HG02938 (cell line): ENCODE results near the gene WWOX.

Experiments used
- ATAC-seq: cut with Tn5 transposase; IDR thresholded peaks from one replicate; pipeline ENCODE4 v1.9.1; 2021; ENCODE audit warnings: mild to moderate bottlenecking, moderate library complexity; ENCODE audit not compliant: unreplicated experiment

WWOX gene

DNA sequence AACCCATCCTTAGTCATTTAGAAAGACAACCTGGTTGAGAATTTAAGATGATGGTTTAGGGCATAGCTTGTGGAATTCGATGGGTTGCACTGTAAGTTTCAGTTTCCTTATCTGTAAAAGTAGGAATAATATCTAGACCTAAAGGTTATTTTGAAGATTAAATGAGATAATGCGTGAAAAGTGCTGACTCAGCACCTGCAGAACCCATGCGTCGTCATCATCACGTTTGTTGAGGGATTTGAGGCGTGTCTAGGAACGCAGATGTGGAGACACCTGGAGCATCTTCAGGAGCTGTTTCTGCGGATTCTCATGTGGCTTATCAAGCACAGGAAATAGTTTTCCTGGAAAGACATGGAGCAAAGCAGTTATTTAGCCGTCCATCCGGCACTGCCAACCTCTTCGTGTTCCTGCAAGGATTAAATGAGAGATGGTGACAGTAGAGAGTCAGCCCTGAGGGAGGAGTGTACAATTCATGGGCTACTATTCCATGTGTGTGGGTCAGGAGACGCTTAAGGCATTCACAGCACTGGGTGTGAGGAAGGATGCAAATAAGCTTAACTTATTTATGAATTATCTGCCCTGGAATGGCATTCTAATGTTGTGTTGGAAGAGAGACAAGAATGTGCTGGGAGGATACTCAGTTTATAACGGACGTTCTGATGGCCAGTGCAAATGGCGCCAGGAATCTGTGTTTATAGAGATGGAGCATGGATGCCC is 965.0 kb downstream of the WWOX start:
- no peak for ATAC-seq

DNA sequence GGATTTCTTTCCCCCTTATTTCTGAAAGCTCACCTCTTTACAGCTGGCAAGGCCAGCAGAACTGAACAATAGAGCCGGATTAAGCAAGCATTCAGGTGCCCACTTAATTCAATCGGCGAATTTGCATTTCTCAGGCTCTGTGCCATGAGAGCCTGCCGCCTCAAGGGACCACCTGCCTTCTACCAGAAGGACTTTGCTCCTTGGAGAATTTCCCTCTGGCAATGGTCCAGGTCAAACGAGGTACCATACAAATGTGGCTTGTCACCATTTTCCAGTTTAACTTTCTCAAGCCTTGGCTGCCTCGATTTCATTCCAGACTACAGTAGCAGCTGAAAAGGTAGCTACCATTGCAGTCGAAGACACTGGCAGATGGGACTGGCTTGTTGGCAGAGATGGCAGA is 967.1 kb downstream of the WWOX start:
- ATAC-seq: no peak

DNA sequence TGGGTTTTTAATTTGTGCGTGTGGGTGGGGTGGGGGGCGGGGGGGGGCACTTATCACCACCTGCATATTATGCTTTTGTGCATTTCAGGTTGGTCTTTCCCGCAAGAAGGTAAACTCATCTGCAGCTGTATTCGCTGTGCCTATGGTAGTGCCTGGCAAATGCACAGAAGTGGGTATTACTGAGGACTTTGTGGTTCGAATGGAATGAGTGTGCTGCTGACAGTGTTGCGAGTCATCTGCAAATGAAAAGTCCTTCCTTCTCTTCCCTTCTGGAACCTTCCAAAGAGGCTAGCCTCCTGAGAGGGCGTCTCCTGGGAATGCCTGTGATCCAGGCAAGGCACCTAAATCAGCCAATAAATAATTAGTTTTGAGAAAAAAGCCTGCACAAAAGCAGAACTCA is 968.1 kb downstream of the WWOX start:
- no peak for ATAC-seq

DNA sequence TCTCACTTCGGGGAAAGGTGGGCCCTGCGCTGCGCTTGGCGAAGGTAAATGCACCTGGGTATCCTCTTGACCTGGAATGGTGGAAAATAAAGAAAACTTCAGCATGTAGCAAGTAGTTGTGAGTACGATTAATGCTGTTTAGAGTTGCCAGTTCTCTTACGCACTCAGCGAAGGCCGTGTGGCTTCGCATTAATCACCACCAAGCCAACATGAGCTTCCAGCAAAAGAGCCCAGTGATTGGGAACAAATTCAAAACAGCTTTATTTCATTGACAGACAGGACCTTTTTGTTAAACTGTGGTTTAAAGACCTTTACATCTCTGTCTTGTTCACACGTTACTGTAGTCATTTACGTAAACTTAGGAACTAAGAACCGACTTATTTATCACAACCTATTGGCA is 969.7 kb downstream of the WWOX start:
- no peak for ATAC-seq

DNA sequence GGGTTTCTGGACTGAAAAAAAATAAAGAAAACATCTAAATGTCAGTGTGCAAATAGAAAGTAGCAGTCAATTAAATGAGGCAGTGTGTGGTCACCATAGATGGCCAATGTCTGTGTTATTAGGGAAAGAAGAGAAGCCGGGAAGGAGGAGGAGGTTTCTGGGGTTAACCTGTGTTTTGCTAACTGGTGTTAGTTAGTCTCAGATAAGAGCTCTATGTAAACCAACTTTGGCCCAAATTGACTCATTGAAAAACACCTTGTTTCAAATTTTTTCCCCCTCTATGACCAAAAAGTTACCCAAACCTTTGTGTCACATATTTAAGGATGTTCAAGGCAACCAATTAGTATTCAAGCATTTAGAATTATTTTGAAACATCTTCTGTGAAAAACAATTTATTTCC is 970.2 kb downstream of the WWOX start:
- no peak for ATAC-seq

DNA sequence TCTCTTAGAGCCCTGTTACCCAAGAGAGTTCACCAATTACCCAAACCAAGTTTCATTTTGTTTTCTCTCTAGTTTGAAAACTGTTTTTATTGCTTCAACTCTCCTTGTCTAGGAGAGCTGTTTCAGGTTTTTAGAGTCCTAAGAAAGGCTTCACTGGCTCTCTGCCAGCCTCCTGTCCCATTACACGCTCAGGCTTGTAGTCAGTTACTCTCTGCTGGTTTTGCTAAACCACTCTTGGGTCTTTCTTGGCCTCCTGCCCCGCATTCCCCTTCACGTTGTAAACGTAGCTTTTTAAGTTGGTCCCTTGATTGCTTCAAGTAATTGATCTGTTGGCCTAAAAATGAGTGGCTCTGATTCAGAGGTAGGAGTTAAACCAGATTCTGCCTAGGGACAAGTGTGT is 972.0 kb downstream of the WWOX start:
- no peak for ATAC-seq

DNA sequence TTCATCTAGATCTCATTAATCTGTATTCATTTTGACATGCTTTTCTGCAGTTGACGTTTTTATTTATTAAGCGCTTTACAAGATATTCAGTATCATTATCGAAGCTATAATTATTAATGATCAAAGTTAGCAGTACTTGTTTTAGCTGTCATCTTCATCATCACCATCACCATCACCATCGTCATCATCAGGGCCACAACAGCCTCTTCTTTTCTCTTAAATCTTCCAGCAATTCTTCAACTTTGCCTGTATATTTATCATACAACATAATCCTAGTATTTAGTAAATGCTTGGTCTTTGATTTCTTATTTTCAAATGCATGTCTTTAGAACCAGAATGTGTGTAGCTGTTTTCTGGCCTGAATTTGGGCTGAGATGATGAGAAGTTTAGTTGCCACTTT is 973.1 kb downstream of the WWOX start:
- ATAC-seq: no peak

DNA sequence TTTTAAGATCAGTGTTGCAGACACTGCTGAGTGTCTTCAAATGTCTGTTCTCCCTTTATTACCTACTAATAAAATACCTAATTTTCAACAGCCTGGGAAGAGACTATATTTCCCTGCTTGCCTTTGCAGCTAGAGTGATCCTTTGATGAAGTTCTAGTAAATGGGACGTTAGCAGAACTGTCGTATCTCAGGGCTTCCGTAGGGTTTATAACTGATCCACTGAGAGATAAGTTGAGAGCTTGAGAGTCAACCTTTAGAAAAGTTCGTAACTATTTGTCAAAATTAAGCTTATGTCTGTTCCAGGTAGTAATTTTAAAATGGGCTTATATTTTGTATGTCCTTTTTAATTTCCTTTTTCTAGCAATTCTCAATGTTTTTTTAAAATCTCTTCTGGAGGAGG is 974.1 kb downstream of the WWOX start:
- ATAC-seq: no peak

DNA sequence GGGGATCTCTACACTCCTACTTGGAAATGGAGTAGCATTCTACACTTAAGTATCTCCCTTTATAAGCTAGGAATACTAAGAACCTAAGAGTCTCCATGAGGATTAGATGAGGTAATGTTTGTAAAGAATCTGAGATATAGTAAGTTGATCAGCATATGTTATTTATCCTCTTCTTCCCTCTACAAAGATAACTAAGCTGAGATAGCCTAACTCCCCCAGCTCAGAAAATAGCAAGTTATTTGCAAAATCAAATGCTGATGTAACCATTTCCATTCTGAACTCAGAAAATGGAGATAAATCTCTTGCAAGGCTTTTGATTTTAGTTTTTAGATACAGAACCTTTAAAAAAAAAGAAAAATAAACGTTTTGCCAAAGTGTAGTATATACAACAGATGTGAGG is 975.1 kb downstream of the WWOX start:
- ATAC-seq: no peak

DNA sequence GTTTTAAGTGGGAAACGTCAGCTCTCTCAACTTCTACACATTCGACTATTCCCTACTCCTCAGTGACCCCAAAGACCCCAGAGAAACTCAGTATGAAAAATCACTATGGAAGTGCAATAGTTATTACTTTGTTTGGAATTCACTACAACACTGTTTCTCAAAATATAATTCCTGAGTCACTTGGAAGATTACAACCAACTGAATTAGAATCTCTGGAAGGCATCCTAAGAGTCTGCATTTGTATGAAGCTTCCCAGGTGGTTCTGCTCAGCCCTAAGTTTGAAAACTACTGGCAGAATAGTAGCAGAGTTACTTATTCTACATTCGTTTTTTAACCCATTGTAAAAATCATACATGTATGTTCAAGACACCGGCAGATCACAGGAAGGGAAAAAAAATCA is 975.5 kb downstream of the WWOX start:
- ATAC-seq: no peak

DNA sequence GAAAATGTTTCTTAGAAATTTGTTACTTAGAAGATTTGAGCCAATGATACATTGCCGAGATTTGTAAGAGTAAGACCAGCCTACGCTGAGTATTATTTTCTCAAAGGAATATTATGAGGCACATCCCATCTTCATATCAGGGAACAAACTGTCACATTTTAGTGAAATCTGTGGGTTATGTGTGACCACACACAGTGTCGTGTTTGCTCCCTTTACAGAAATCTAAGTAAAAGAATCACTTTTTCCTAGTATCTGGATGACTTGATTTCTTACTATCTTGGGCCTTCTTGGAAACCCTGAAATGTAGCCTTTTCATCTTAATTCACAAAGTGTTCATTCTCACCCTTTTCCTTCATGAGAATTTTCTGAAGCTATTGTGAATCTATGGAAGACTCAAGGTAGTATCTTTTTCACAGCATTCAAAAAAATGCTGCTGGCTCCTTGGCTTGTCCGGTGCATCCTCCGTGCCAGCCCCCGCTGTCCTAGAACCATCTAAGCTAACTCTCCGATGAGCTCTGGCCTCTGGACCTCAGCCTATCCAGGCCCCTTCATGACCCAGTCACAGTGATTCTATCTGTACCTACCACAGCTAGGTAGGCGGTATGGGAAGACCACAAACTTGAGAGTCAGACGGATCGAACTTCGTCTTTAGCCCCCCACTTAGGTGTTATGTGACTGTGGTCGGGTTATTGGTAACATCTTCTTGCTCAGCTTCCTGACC is 976.8 kb downstream of the WWOX start:
- ATAC-seq: no peak

DNA sequence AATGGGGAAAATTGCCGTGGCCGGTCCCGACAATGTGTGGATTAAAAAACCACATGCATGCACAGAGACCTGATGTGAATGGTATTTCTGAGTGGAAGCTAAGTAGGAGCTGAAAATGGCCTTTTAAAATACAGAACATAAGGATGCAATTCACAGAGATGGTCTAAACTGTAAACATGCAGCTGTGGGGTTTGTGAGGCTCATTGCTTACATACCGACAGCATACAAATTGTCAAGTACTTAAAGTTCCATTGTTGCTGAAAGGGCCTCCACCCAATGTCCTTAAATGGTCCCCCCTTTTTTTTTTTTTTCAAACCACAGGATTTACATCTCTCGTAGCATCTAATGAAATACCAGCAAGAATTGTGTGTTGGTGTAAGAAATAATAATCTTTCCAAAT is 977.9 kb downstream of the WWOX start:
- no peak for ATAC-seq

DNA sequence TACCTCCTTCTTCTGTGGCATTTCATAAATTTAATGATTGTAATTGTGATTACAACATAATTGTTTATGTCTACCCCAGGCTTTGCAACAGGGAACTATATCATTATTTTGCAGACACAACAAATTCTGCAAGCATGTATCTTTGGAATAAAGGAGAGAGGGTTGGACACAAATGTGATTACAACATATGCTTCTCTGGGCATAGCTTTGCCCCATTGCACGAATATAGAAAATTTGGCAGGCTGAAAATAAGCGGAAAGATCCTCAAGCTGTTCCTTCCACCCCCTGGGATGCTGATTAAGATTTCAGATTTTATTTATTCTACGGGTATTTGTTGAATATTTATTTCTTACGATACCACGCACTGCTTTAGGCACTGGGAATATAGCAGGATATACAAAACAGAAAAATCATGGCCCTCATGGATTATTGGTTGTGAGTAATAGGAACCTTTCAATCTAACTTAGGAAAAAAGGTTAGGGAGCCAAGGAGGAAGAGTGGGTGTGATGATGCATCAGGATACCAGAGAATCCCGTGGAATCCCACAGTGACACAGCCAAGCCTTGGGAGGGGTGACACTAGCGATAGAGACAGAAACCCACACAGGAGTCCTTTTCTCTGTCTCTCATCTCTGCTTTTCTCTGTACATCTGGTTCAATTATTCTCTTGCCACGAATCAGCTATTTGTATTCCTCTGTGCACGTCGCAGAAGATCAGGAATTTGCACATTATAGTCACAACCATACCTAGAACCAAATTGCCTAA is 980.4 kb downstream of the WWOX start:
- ATAC-seq: no peak

DNA sequence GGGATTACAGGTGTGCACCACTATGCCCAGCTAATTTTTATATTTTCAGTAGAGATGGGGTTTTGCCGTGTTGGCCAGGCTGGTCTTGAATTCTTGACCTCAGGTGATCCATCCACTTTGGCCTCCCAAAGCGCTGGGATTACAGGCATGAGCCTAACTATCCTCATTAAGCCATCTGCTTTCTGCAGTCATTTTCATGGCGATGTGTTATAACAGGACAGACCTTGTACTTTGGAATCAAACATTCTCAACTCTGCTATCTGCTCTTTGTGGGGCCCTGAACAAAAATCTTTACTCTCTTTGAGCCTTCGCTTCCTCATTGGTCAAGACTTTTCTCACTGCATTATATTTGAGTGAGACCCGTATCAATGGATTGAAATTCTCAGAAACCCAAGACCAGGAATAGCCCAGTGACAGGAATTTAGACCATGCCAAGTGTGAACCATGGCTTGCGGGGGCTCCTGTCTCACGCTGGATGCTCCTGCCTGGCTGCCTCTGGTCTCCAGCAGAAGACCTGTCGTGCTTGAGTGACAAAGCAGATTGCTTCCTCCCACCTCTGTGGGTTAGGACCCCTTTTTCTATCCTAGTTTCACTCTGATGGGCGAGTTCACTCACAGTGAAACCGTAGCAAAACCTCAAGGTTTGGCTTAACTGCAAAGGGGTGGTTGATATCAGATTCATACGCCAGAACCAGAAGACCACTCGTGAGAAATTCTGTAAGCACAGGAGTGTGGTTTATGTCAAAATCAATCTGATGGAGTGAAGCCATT is 982.0 kb downstream of the WWOX start:
- no peak for ATAC-seq

DNA sequence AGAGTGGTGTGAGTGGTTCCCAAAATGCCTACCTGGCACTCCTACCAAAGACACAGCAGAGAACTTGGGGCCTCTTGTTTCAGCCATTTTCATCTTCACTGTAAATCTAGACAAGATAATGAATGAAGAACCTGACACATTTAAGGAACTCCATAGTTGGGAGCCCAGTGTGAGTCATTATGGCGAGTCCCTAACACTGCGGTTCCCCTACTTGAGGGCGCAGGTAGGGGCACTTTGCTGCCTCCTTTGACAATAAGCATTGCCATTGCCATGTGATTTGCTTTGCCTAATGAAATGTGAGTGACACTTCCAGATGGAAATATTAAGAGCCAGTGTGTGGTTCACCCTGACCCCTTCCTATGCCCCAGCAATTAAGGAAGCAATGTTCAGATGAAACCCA is 983.5 kb downstream of the WWOX start:
- ATAC-seq: no peak

DNA sequence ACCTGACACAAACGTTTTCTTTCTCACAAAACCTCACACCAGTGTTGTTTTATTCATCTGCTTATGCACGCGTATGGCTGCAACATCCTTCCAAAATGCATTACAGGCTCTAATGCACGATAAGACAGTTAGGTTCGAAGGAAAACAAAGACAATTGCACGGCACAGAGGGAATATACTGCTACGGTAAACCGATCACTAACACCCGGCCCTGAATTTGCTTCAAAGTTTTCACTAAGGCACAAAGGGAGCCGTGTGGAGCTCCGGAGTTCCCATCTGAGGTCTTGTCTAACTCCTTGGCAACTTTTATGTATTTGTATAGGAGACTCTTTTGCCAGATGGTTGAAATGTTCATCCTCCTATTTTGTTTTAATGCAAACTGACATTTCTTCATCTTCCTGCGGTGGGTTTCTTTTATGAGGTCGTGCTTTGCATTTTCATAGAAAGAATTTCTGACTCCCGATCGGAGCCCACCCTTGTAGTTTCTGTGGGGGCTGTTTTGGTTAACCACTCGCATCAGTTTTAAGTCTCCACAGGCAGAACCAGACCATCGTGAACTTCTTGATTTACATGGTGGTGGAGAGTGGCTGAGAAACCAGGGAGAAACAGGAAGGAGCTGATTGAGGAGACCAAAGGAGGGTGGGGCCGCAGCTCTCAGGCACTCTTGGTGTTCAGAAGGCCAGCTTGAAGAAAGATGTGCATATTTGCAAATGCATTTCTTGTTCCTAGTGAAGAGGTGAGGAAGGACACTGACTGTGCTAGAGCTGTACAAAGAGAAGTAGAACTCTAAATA is 984.2 kb downstream of the WWOX start:
- ATAC-seq: no peak

DNA sequence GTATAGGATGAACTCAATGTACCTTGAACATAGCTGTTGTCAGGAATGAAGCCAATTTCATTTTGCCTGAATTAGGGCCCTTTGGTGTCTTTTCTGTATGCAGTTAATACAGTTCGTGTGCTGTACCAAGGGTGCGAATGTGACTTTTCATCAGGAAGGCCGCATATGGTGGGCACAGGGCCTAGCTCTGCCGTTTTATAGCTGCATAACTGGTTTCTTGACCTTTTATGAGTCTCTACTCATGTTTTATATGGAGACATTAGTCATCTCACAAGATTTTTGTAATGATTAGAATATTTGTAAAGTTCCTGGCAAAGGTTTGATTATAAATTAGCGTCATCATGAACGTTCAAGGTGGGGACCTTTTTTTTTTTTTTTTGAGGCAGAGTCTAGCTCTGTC is 989.5 kb downstream of the WWOX start:
- ATAC-seq: no peak

DNA sequence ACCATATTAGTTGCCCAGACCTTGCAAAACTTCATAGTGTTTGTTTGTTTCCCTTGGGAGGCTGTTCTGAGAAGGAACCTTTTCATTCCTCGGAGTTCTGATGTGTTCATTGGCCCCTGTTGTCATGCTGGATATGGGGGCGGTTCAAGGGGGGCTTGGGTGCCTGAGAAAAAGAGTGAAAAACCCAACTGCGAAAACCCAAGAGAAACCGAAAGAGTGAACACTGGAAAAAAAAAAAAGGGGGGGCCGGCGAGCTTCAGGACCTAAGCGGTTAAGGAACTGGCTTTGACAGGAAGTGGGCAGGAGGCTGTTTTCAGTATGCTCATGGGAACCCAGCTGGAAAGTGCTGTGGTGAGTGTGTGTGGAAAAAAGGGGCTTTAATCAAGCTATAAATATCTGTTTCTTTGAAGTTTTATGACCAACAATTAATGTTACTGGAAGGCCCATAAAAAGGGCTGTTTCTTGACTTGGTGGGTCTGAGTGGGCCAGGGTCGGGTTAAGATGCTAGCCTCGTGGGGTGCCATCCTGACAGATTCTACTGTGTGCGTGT is 990.4 kb downstream of the WWOX start:
- ATAC-seq: peak; percentile 46

DNA sequence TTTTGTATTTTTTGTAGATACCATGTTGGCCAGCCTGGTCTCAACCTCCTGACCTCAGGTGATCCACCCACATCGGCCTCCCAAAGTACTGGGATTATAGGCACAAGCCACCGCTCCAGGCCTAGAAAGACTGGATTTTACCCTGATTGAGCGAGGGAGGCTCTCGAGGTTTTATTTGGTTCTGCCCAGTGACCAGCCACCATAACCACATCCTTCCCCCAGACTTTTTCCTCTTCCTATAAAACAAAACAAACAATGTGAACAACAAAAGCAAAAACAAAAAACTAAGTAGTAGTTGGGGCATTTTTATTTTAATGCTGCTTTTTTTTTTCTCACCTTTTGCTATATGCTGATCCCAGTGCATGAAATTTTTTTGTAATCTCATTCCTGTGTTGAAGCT is 991.5 kb downstream of the WWOX start:
- ATAC-seq: no peak

DNA sequence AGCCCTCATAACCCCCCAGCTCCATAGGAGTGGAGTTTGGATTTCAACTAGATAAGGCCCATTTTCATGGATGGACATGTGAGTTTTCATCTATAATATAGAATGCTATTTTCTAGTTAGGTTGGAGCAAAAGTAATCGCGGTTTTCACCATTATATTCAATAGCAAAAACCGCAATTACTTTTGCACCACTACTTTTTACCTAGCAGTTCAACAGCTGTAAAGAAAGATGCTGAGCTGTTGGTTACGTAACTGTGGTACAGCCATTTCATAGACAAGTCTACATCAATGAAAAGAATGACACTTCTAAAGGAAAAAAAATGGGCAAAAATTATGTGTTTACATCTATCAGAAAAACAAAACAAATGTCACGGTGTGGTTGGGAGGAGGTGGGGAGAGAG is 993.4 kb downstream of the WWOX start:
- no peak for ATAC-seq
